Kidney tubule cell (primary cell): ENCODE measurements around the gene KIF1C.

Source experiments
- DNase-seq: peaks from one replicate; pipeline ENCODE4 v3.0.0-alpha.2; 2018; ENCODE audit warnings: low spot score

Gene KIF1C

DNA sequence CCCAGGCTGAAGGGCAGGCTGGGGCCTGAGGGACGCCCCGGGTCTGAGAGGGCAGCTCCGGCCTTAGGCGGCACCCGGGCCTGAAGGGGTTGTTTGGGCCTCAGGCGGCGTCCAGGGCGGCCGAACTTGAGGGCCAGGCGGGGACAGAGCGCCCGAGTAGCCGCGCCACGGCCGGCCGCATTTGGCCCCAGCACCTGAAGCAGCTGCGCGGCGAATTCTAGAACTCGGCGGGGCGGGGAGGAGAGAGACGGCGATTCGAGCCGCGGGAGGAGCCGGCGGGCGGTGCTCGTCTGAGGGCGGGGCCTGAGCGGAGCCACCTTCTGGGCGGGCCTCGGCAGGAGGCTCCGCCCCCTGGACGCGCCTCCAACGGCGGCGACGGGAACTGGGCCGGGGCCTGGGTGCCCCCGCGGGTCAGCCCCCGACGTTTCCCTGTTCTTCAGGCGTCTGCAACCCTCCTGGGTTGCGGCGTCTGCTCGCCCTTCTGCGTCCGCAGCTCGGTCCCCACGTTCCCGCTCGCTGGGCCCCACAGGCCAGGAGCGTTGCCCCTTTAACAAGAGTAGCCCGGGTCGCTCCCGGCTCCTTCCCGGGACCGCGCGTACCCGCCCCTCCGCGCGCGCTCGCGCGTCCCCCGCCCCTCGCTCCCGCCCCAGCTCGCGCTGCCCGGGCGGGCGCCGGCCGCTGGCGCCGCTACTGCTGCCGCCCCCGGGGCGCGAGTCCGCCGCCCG, at the start of gene KIF1C, which contains the start of gene INCA1:
Gene KIF1C, plus strand, starts transcription at position 649 of the 725 bp plus-strand sequence. CDS start 2,297 bp downstream, outside the sequence.
Gene INCA1, minus strand, starts transcription at position 221 of the 725 bp plus-strand sequence. CDS start 3,085 bp downstream, outside the sequence.
- peak; percentile 93 for DNase-seq

DNA sequence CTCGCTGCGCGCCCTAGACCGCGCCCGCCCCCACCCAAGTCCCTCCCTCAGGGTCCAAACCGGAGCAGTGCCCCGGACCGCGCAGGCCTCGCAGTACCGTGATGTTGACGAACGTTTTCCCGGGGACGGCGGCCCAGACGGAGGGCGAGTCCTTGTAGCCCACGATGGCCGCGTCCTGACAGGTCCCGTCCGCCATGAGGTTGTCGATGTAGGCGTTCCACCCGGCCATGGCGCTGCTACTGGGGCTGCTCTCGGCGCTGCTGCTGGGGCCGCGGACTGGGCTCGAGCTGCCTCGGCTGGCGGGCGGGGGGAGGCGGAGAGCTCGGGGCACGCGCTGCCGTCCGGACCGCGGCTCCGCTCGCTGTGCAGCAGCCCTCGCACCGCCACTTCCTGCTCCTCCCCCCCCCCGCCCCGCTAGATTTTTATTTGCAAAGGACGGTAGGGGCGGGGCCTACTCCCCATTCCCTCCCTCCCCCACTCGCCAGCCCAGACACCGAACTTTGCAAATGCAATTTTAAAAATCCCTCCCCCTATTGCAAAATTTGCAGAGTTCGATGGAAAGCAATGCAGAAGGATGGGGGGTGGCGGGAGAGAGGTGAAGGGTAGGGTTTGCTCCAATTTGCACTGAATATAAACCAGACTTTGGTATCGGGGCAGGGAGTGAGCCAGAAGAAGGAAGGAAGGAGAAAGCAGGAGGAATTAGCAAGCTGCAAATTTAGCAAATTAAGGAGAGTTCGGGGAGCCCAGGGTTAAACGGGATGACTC, 49.4 kb upstream of the KIF1C start, which contains the start of gene PFN1:
Gene PFN1, minus strand, starts transcription at position 365 of the 765 bp plus-strand sequence. Its CDS starts 136 bp downstream, at position 229.
- peak; percentile 89 for DNase-seq

- peak; percentile 92 for DNase-seq
These were observed 48.8 kb upstream of the KIF1C start for GRCh38 chr17:4948931-4949320.

DNA sequence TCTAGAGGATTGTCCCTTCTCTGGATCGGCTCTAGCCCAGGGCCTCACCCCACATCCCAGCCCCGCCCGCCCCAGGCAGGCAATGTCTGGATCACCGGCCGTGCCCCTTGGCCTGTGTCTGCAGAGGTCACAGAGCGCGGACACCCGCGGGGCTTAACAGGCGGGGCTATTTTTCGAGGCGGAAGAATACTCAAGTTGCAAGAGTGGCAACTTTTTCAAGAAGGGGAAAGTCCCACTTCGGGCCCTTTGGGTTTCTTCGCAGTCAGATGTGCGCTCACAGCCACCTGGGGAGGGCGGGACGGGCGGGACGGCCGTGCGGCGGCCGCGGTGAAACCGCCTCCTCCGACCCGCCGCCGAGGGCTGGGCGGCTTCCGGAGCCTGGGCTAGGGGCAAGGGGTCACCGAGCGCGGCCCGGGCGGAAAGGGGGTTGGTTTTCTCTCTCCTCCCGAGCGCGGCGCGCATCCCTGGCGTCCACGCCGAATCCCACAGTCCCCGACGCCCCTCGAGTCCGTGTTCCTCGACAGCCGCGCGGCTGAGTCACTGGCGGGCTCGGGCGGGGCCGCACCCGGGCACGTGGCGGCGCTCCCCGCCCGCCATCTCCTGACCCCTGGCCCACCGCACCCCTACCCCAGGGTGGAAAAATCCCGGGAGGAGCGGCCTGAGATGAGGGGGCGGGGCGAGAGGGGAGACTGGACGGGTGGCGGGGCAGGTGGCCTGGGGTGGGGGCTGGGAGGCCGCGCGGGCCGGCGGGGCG, 48.3 kb upstream of the KIF1C start:
- DNase-seq, result peak; percentile 88

- DNase-seq, result no peak
These were observed 47.5 kb upstream of the KIF1C start for GRCh38 chr17:4950075-4950745.

DNA sequence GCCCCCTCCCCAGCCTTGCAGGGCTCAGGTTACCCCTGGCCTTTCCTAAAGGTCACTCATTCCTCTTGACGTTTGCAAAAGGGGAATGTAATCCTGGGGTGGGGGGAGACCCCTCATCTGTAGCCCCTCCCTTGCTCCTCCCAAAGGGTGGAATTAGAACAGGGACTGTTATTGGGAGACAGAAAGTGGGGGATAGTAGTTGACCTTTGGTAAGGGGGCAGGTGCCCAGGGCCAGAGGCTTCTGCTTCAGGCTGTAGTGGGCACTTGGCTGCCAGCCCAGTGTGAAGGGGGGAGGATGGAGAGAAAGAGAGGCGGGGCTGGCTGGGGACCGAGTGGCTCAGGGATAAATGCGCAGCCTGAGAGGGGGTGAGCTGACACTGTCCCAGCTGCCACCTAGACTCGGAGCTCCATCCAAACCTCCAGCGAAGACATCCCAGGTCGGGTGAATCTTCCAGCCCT, 47.0 kb upstream of the KIF1C start, which contains the start of gene ENO3:
Gene ENO3, plus strand, starts transcription at position 374 of the 459 bp plus-strand sequence. CDS start 711 bp downstream, outside the sequence.
- no peak for DNase-seq

- DNase-seq, result no peak
These were observed 46.3 kb upstream of the KIF1C start for GRCh38 chr17:4951486-4951885.

DNA sequence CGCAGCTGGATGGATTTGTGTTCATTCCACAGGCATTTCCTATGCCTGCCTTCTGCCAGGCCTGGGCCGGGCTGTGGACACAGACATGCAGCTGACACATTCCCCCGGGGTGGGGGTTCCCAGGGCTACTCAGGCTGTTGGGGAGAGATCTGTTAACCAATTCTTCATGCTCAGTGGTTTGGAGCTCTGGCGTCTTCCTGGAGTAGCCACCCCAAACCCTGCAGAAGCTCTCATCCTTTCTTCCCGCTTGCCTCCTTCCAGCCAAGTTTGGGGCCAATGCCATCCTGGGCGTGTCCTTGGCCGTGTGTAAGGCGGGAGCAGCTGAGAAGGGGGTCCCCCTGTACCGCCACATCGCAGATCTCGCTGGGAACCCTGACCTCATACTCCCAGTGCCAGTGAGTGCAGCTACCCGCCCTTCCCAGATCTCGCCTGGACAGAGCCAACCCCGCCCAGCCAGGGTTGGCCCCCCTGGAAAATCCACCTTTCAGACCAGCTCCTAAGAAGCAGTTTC, 44.2 kb upstream of the KIF1C start:
- peak; percentile 88 for DNase-seq

- no peak for DNase-seq
These were observed 42.7 kb upstream of the KIF1C start for GRCh38 chr17:4955091-4955490.

- DNase-seq, result no peak
These were observed 41.2 kb upstream of the KIF1C start for GRCh38 chr17:4956493-4957061.

DNA sequence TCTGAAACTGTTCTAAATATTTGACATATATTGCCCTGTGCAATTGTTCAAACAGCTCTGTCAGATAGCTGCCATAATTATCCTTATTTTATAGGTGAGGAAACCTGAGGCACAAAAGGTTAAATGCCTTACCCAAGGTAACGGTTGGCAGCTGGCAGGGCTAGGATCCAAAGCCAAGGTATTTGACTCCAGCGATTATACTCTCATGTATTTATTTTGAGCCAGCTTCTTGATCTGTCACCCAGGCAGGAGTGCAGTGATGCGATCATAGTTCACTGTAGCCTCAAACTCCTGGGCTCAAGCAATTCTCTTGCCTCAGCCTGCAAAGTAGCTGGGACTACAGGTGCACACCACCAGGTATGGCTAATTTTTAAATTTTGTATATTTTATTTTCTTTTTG, 39.6 kb upstream of the KIF1C start:
- no peak for DNase-seq

DNA sequence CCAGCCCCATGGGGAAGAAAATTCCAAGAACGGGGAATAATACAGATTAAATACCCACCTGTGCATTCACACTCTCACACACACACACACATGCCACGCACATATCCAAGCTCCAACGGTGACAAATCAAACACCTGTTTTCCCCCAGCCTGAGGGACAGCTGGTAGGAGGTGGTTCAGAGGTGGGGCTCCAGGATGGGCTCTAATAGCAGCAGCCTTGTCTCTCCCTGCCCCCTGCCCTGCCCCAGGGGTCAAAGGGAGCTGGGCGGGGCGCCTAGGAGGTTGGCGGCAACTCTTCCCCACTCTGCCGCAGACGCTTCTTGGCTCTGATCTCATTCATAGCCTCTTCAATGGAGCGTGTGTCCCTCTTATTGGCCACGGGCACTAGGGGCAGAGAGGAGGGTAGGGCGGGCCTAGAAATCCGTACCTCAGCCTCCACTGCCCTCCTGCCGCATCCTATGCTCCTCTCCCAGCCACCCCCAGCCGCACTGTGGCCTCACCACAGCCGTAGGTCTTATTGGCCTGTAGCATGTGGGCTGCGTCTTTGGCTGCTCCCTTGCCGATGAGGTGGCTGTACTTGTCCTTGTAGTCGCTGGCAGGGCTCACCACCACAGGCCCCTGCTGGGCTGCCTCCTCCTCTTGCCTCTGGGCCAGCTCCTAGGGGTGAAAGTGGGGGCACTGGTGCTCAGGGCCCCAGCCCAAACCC, 38.3 kb upstream of the KIF1C start:
- no peak for DNase-seq

DNA sequence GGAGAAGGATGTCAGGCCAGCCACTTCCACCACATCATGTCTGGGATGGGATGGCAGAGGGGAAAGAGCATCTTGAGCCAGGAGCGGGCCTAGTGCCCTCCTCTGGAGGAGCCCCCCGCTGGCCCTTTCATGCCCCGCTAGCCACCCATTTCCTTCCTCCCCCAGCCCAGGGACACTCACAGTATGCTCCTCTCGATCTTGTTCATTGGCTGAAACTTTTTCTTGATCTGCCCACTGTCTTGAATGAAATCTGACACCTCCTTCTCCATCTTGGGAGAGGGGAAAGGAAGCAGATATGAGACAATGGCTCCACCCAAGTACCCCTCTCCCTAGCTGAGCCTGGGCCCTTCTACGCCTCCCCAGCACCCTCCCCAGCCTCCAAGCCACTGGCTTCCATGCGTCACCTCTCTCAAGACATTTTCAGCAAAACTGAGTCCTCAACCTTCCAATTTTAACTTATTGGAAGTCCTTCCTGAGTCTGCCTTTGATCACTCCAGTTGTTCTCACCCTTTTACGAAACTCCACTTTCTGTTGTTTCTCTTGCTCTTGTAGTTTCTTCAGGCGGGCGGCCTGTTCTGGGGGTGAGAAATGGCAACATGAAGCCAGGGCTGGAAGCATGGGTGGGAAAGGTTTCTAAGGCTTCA, 37.3 kb upstream of the KIF1C start:
- no peak for DNase-seq

- no peak for DNase-seq
These were observed 32.3 kb upstream of the KIF1C start for GRCh38 chr17:4965311-4965986.

DNA sequence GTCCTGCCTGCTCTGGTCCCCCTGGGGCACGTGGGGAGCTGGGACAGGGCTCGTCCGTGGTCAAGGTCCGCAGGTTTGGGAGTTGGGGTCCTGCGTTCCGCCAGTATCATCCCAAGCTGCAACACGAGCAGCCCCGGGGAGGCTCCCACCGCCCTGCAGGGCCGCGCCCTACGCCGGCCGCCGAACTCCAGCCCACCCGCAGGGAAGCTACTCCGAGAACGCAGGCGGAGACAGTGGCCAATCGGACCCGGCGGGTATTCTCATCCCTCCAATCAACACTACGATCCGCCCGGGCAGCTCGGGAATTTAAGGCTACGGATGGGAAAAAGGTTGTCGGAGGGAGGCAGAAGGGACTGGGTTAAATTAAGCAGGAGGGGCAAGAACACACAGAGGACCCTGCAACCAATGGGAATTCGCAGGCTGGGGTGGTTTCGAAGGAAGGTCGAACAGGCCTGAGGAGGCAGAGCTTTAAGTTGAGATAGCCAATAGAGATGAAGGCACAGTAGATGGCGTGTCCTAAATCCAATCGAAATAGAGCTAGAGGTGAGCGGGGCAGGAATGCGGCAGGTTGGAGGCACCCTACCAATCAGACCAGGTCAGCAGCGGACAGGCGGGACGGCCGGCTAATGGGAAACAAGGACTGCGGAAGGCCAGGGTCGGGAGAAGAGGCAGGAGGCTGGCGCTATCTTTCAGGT, 30.8 kb upstream of the KIF1C start:
- DNase-seq, result peak; percentile 100

DNA sequence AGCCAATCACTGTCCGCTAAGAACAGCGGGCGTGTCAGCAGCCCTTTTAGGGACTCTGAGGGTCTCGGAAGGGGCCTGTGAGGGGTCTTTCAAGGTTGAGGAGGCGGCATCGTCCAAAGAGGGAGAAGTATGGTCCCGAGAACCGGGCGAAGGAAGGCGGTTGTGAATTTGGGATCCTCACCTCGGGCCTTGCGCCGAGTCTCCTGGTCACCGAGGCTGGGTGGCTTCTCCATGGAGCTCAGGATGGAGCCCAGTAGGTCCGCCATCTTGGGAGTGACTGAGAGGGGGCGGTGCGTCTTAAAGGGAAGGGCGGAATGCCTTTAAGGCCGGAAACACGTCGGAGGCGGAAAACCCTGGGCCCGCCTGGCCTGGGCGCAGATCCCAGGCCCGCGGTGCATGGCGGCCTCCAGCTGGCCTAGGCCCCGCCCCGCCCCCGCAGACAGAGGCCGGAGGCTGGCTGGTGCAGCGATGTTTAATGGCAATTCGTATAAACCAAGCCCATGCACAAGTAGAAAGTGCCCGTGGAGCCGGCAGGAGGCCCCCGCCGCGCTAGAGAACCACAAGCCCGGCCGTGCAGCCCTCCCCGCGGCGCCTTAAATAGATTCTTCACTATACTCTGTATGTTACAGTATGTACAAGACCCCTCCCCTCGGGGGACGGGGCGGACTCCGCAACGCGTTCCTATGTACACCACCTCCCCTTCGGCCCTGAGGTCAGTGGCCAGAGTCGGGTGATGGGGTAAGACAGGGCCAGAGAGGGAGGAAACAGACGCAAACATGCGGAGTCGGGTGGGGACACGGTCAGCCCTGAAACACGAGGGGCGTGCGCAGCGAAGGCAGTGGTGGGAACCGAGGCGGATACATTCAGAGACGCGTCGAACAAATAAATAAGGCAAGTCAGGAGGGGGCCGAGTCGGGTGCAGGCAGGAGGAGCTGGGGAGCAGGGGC, 29.9 kb upstream of the KIF1C start, which contains the start of gene SPAG7:
Gene SPAG7, minus strand, starts transcription at position 279 of the 947 bp plus-strand sequence. Its CDS starts 13 bp downstream, at position 266.
- DNase-seq, result peak; percentile 98

DNA sequence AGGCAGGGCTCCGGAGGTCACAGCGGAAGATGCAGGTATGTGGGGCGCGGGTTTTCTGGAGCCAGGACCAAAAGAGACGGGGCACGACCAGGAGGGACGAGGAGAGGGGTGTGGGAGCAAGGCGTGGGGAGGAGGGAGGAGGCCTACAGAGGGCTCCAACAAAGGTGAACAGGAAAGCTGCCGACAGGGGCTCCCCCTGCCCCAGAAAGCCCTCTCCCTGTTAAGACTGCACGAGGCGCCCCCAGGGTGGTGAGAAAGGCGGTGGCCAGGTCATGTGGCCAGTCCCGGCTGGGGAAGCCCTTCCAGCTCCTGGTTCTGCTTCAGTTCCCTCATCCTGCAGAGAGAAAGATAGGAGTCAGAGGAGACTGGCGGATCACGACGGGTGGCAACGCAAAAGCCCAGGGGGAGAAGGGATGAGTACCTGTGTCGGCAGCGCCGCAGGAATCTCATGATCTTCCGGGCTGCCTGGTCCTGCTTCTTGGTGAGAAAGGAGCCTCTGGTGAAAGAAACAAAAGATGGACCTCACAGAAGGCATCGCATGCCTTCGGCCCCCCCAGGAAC, 29.2 kb upstream of the KIF1C start:
- DNase-seq, result peak; percentile 86
